ENCODE results near the gene RPL36.

The RPL36 gene

DNA sequence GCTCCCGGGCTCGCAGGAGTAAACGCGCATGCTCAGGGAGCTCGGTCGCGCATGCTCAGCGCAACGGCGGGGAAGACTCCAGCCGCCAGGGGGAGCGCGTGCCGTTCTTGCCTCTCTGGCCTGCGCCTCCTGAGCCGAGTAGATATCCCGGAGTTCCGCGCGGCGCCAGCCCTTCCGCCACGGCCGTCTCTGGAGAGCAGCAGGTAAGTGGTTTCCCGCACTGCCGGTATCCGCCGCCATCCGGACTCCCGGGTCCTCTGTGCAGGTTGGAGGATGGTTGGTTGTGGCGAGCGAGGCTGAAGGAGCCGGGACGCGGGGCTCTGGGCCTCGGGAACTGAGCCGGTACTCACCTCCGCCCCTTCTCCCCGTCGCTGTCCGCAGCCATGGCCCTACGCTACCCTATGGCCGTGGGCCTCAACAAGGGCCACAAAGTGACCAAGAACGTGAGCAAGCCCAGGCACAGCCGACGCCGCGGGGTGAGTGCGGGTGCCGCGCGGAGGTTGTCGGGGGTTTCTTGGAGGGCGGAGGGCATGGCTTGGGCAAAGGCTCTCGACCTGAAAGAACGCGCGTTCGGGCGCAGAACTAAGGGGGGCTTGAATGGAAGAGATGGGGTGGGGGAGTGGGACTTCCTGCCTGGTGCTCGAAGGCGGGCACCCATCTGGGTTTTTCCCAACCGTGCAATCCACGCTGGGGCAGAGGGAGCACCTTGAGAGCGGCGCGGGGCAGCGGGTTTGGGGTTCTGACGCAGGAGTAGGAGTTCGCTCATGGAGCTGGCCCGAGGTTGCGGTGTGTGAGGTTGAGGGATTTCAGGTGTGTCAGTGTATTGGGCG lies at the start of gene RPL36:
Gene RPL36 (plus strand): TSS at position 171 of the 830 bp plus-strand sequence. CDS start 213 bp downstream, at position 384.
- peak; percentile 97 for DNase-seq

DNA sequence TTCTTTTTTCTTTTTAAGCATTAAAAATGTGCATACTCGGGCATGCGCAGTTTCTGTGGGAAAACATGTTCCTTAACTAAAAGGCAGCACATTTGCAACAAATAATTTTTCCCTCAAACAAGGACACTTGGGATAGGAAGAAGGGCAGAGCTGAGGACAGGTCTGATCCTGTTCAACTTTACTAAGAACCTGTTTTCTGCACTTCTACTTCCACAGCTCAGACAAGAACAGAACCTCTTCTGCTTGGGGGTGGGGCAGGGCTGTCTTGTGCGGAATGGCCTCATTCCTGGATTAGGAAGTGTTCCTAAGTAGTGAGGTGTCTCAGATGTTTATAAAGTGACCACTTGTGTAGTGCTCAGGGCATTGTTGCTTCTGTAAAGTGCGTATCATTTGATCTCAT lies 48.9 kb upstream of the RPL36 start:
- DNase-seq: no peak

DNA sequence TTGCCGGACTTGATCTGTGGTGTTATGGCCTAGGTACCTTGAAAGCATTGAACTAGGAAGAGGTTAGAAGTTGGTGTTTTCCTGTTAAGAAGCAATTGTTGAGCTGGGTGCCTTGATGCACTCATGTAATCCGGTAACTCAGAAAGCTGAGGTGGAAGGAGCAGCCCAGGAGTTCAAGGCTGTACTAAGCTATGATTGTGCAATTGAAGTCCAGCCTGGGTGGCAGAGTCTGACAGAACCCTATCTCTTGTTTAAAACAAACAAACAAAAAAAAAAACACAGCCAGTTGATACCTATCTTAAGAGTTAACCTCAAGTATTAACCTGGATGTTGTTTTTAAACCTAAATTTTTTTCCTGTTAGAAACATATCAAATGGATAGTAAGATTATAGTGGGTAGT lies 47.9 kb upstream of the RPL36 start:
- DNase-seq: no peak

DNA sequence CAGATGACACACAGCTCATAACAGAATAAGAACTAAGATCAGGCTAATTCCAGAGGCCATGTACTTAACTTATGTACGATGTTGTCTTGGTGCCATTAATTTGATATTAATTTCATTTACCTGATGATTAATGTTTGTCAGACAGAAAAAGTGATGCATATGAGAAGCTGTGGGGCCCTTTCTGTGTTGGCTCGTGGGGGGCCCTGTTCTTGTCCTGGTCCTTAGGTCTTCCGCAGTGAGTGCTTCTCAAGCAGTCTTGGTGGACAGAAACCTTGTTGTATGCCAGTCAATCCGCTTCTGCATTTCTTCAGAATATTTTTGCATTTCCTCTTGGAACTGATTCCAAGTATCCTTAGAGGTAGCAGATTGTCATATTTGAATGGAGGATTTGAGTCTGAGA lies 47.0 kb upstream of the RPL36 start:
- no peak for DNase-seq

DNA sequence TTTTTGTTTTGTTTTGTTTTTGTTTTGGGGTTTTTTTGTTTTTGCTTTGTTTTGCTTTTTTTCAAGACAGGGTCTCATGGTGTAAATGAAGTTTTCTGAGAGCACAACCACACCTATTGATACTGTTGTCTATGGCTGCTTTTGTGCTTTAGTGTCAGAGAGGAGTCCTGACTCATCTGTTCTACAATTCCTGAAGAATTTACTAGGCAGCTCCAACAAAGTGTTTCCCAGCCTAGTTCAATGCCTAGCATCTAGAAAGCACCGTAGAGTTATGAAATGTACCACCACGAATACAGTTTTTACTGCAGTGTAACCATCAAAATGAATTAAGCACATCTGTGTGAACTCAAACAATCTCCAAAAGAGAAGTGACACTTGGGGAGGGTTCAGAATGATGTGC lies 46.1 kb upstream of the RPL36 start:
- DNase-seq: no peak

DNA sequence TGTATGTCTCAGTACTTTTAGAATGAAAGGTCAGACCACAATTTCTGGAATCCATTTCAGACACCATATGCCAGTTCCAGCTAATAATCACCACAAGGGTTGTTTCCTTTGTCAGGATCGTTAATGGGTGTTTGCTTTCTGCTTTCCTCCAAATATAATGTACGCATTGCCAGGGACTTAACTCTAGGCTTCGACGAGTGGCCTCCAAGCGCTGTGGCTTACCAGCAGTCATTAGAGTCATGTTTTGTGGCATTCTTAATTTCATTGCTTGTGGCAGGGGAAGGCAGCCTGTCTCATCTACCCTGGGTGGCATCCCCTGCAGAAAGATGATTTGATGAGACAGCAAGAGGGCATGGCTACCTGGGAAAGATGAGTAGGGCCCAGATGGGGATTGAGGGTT lies 44.7 kb upstream of the RPL36 start:
- no peak for DNase-seq

DNA sequence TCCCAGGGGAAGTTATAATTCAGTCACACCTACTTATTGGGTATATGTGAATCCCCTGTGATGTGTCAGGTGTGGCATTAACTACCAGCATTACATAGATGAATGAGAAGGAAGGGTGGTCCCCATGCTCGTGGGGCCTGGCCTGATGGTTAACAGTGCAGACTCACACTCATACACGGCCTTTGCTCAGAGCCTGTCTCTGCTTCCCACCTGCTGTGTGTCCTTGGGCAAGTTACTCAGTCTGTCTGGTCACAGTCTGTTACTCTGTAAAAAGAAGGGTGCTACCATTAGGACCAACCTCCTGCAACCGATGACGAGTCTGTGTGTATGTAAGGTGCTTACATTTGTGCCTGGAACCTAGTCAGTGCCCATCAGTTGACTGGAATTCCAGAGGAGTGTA lies 43.4 kb upstream of the RPL36 start:
- DNase-seq: no peak

DNA sequence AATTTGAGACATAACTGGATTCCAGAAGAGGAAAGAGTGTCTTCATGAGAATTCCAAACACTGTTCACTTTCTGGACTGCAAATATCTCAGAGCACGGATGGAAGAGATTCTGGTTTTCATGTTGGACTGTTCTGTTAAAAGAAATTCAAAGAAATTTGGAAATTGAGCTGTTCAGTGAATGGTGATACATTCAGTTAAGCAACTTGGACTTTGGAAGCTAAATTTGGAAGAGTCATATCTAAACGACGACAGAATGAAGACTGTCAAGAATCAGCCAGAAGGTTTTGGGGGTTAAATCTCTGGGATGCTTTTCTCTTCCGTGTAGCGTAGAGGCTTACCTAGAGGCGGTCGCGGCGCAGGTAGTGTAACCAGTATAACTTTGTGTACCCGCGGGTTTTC lies 41.6 kb upstream of the RPL36 start:
- no peak for DNase-seq

DNA sequence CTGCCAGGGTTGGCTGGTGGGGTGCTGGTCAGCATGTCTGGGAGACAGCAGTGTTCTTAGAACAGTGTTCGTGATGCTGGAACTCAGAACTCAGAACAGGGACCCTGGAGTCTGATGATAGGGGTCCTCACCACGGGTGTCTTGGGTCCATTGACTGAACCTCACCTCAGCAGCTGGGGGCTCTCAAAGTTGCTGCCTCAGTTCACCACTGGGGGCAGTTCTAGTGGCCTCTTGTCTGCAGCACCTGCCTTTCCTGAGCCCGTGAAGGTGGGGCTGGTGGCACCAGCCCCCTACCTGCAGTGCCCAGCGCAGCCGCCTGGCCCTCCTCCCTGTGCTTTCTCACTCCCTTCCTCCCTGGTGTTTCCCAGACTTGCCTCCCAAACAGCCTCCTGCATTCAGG lies 38.7 kb upstream of the RPL36 start:
- DNase-seq: no peak

DNA sequence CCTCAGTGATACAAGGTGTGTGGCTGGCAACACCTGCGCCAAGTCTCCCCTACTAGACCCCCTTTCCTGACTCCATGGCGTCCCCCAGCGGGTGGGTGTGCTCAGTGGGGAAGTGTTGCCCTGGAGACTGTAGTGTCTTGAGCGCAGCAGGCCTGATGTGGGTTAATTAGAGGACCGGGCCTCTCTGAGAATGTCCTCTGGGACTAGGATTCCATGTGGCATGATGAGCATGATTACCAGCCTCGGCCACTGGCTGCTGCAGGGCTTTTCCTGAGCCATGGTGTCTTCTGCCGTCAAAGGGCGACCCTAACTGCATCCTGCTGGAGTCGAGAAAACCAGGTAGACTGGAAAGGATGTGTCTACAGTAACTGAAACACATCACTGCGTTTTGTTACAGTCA lies 37.8 kb upstream of the RPL36 start:
- DNase-seq: no peak

DNA sequence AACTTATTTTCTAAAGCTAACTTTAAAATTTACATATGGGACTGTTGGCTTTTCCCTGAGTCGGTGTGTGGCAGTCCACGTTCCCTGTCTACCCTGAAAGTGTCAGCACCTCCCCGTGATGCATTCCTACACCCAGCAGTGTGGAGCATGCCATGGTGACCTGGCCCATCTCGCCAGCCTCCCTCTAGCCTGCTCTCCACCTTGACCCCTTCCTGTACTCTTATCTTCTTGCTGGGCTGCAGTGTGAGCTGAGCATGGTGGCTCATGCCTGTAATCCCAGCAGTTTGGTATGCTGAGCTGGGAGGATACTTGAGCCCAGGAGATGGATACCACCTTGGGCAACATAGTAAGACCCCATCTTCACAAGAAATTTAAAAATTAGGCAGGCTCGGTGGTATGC lies 35.2 kb upstream of the RPL36 start:
- no peak for DNase-seq

DNA sequence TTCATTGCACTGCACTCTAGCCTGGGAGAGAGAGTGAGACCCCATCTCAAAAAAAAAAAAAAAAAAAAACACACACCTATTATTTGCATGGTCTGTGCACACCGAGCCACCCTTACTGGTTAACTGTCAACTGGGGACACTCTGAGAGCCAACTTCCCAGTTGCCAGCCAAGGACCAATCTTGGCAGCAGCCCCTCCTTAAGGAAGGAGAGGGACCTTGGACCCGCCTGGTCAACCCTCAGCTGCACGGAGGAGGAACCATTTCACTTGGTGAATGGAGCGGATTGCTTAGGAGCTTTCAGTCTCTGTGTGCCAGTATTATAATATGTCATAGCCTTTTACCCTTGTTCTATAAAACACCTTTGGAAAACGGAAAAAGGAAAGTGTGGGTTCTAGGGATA lies 34.7 kb upstream of the RPL36 start:
- DNase-seq: no peak

DNA sequence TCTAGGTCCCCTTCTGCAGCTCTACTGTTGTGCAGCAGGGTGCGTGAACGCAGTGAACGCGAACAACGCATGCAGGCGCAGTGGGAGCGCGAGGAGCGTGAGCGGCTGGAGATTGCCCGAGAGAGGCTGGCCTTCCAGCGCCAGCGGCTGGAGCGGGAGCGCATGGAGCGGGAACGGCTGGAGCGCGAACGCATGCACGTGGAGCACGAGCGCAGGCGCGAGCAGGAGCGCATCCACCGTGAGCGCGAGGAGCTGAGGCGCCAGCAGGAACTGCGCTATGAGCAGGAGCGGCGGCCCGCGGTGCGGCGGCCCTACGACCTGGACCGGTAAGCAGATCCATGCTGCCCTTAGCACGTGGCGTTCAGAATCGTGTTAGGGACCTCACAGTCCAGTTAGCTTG lies 28.6 kb upstream of the RPL36 start:
- DNase-seq: no peak

DNA sequence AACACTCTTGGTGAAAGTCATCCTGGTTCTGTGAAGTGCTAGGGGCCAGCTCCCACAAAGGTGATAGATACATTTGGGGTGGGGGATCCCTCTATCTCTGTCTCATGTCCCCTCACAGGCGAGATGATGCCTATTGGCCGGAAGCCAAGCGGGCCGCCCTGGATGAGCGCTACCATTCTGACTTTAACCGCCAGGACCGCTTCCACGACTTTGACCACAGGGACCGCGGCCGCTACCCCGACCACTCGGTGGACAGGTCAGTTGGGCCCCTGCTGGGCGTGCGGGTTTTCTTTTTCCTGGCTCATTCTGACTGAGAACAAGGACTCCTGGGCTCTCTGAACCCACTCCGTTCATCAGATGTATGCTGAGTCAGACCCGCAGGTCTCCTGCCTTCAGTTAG lies 26.2 kb upstream of the RPL36 start:
- no peak for DNase-seq

DNA sequence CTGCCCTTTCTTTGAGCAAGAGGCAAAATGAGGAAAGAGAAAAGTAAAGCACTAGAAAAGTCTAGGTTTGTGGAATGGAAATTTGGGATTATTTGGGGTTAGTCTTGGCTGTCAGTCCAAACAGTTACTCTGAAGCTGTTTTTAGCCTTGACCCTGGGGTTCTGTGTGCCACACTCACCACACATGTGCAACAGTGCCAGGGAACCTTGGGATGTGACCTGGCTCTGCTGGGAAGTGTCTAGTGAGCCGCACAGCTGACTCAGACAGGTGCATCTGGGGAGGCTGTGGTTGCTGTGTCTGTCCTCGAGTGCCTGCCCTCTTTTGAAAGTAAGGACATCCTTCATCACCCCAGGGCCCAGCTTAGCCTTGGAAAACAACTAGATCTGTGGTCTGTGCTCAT lies 25.6 kb upstream of the RPL36 start:
- DNase-seq: no peak

DNA sequence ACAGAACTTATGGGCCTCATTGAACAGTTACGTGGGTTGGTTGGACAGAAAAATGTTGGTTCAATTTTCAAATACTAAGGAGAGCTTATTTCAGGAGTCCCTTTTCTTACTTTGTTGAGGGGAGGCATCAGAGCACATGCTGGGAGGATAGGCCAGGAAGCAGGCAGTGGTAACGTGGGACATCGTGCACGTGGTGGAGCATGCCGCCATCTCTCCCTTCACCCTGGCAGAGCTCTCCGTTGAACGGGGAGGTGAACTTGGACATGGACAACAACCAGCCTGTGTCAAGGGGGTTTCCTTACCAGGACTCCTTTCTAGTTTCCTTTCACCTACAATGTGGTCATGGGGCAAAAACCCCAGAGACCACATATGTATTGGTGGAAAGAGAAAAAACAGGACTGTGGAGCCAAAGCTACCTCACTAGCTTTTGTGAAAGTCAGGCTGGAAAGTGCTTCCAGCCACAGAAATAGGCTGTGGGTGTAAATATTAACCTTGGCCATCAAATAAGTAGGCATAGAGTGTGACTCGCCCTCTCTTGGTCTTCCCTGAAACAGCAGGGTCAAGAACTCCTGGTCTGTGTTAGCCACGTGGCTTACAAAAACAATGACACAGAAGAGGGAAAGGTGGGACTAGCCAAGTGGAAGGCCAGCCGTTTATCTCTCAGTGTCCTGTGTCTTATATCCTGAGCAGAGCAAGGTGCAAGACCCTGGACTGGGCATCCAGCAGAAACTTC lies 24.1 kb upstream of the RPL36 start:
- DNase-seq: no peak

DNA sequence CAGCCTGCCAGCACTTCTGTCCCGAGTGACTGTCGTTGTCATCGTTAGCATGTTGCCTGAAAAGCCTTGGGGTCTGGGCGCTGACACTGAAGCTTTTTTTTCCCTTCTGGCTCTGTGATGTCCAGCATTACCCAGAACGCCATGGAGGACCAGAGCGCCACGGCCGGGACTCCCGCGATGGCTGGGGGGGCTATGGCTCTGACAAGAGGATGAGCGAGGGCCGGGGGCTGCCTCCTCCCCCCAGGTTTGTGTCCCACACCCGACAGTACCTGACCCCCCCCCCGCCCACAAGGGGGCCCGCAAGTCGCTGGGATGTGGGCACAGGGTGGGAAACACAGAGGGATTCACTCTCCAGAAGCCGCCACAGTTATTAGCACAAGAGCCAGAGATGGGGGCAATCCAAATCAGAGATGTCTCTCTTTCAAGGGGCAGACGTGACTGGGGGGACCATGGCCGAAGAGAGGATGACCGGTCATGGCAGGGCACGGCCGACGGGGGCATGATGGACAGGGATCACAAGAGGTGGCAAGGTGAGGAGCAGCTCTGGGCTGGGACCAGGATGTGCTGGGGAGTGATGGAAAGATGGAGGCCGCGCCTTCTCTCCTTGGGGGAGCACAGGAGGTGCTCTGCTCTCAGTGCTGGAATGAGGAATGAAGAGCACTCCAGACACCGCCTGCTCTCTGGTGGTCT lies 23.0 kb upstream of the RPL36 start:
- no peak for DNase-seq

DNA sequence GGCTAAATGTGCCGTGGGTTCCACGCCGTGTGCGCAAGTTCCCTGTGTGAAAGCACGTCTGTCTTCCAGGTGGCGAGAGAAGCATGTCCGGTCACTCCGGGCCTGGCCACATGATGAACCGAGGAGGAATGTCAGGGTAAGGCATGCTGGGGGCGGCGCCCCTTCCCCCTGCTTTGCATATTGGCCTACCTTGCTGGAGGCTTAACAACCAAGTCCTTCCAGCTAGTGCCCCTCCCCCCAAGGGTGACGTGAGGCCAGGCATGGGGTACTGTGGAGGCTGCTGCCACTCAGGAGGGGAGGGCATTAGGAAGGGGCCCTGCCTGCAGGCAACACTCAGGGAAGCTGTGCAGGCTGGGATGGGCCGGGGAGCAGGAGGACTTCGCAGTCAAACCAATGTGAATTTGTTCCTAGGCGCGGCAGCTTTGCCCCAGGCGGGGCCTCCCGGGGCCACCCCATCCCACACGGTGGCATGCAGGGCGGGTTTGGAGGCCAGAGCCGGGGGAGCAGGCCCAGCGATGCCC lies 22.3 kb upstream of the RPL36 start:
- no peak for DNase-seq

DNA sequence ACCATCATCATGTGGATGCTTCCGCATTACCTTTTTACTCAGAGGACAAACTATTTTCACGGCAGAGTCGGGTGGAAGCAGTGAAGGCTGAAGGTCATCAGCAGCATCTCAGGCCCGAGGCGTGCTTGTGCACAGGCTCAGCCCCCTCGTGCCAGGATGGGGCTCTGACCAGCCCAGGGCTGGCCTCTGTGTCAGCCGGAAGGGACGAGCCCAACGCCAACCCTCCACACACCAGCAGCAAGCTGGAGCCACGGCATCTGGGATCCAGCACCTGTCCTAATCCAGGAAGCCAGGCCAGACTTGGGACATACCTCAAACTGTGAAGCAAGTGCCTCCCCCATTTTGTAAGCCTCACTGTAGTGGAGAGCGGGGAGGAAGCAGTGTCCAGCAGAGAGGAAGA lies 20.9 kb upstream of the RPL36 start:
- no peak for DNase-seq

DNA sequence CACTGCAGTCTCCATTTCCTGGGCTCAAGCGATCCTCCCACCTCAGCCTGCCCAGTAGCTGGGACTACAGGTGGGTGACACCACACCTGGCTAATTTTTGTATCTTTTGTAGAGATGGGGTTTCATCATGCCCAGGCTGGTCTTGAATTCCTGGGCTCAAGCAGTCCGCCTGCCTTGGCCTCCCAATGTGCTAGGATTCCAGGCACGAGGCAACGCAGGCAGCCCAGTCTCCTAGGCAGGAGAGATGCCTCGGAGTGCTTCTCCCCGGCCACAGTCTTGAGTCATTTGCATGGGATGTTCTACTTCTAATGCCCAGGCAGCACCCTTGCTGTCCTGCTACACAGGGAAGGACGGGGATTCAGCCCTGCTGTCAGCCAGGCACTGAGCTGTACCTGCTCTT lies 18.5 kb upstream of the RPL36 start:
- DNase-seq: no peak

DNA sequence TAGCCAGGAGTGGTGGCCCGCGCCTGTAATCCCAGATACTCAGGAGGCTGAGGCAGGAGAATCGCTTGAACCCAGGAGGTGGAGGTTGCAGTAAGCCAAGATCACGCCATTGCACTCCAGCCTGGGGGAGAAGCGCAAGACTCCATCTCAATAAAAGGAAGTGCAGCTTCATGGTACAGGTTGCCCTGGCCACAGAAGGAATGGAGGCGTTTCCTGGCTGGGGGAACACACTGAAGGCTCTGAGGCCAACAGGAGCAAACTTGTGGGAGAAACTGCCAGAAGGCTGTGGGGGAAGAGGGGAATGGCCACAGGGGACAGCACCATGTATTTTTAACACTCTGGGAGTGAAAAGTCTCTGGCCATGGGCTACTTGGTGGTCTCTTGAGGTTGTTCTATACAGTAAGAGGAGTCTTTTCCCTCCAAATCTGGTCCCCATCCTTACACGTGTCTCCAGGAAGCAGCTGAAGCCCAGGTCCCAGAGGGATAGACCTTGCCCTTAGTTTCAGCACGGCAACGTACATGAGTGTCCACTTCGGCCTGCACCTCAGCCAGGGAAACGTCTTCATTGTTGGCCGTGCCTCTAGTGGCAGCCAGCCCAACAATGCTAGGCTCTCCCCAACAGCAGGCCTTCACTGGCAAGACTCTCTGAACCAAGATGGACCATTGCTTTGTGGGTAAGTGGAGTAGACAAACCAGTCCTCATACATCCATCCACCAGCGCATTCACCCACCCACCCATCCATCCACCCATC lies 17.2 kb upstream of the RPL36 start:
- DNase-seq: no peak

DNA sequence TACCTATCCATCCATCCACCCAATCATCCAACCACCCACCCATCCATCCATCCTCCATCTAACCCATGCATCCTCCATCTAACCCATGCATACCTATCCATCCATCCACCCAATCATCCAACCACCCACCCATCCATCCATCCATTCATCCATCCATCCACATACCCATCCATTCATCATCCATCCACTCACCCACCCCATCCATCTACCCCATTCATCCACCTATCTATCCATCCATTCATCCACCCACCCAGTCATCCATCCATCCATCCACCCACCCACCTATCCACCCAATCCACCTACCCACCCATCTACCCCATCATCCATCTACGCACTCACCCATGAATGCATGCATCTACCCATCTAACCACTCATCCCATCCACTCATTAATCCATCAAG lies 16.3 kb upstream of the RPL36 start:
- DNase-seq: no peak

DNA sequence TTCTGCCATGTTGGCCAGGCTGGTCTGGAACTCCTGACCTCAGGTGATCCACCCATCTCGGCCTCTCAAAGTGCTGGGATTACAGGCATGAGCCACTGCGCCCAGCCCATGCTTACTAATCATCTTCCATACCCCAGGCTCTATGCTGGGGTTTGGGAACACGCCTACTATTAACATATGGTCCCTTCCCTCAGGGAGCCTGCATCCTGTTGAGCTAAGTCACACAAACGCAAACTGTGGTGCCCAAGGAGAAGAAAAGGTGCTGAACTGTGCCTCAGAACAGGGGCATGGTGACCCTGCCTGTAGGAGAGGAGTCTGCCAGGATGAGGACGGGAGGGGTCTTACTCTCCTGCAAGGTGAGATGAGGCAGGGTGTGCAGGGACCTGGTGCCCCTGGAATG lies 15.4 kb upstream of the RPL36 start:
- no peak for DNase-seq
